Uterus (tissue), 2 donors: ENCODE data around the gene OLIG1.

Source experiments
- POLR2A ChIP-seq, 2 donors: fragments of 450-650 bp; IDR thresholded peaks; one replicate each; pipeline ENCODE4 v1.6.1; 2016; ENCODE audit warnings: antibody characterized with exemption in 2 of 2, mild to moderate bottlenecking in 1 of 2, moderate library complexity in 1 of 2
- TF ChIP-seq, protein P1 (sequence below), 4 experiments: fragments of 200-600 bp in 2 of 4; fragments of 450-650 bp in 2 of 4; sonication (generic) in 2 of 4; IDR thresholded peaks; one replicate each; pipeline ENCODE4 v1.5.1; 2016 to 2019; ENCODE audit warnings: antibody characterized with exemption in 4 of 4, mild to moderate bottlenecking in 2 of 4, moderate library complexity in 1 of 4

DNA sequence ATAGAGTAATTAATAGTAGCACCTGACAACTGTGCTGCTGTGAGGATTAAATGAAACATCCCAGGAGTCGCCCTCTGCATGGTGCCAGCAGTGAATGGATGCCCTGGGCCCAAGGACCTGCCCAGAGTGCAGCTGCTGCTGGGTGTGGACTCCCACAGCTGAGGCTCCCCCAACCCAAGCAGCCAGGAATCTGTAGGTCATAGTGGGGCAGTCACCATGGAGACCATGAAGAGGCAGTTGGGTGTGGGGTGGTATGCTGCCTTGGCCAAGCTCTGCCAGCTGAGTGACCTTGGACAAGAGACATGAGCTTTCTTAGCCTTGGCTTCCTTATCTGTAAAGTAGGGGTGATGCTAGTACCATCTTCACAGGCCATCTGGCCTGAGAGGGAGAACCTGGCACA lies 34.8 kb upstream of the OLIG1 start:
- no peak for TF ChIP-seq POLR2A (IDR thresholded peaks at IDR 0.05)
- TF ChIP-seq, protein P1, sequence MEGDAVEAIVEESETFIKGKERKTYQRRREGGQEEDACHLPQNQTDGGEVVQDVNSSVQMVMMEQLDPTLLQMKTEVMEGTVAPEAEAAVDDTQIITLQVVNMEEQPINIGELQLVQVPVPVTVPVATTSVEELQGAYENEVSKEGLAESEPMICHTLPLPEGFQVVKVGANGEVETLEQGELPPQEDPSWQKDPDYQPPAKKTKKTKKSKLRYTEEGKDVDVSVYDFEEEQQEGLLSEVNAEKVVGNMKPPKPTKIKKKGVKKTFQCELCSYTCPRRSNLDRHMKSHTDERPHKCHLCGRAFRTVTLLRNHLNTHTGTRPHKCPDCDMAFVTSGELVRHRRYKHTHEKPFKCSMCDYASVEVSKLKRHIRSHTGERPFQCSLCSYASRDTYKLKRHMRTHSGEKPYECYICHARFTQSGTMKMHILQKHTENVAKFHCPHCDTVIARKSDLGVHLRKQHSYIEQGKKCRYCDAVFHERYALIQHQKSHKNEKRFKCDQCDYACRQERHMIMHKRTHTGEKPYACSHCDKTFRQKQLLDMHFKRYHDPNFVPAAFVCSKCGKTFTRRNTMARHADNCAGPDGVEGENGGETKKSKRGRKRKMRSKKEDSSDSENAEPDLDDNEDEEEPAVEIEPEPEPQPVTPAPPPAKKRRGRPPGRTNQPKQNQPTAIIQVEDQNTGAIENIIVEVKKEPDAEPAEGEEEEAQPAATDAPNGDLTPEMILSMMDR (IDR thresholded peaks at IDR 0.05) = no peak
